ENCODE measurements around the gene ZAP70. TPM values are rescaled to one million over a fixed set of nuclear protein-coding genes. Genes with fewer than 3 reads are reported as not detected.

The ZAP70 gene
- total RNA-seq, 1 donor from 2014 or later = 3.1 TPM

DNA sequence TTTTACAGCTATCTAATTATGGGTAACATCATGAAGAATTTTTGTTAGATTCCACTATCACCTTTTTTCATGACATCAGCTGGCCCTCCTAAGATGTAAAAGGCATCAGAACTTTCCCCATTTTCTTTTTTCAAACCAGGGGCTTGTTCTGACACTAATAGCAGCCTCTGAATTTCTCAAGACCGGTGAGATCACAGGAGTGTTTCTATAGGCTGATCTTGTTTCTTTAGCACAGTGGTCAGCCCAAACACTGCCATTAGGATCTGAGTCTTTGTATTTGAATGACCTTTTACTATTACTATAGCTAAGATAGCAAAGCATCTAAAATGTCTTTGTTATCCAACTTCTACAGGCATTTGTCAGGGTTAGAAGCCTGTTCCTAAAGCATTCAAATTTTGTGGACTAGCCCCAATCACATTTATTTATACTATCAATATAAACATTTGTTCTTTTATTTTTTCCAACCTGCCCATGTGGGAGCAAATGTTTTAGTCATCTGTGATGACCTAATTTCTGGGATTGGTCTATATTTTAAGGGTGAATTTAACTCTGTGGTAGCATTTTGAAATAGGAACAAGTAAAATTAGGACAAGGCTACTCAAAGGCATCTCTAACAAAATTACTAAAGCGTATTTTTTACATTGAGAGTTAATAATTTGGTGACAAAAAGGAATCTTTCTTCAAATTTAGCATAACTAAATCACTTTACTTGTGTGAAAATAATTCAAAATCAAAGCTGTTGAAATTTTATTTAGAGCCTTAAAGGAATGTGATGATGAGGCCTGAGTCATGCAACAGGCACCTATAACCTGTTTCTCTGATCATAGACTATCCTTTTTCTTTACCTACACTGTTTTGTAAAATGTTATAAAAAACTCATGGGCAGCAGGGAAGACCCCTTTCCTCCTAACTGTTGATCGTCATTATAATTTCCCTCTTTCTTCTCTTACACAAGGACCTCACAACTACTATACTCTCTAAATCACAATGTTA lies 39.3 kb downstream of the ZAP70 start:
- H3K27me3 Mint-ChIP-seq (ENCODE audit: low read depth) = no peaks in the 10 kb centered on the region
- no peak for DNase-seq (ENCODE audit: low spot score in 2 of 2, unreplicated experiment in 2 of 2)
- TF ChIP-seq, protein P1, sequence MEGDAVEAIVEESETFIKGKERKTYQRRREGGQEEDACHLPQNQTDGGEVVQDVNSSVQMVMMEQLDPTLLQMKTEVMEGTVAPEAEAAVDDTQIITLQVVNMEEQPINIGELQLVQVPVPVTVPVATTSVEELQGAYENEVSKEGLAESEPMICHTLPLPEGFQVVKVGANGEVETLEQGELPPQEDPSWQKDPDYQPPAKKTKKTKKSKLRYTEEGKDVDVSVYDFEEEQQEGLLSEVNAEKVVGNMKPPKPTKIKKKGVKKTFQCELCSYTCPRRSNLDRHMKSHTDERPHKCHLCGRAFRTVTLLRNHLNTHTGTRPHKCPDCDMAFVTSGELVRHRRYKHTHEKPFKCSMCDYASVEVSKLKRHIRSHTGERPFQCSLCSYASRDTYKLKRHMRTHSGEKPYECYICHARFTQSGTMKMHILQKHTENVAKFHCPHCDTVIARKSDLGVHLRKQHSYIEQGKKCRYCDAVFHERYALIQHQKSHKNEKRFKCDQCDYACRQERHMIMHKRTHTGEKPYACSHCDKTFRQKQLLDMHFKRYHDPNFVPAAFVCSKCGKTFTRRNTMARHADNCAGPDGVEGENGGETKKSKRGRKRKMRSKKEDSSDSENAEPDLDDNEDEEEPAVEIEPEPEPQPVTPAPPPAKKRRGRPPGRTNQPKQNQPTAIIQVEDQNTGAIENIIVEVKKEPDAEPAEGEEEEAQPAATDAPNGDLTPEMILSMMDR (IDR thresholded peaks at IDR 0.05; ENCODE audit: unreplicated experiment) = no peak
- no peak overlapping the region for H3K4me3 Mint-ChIP-seq
- H3K36me3 Mint-ChIP-seq = peaks cover 18% of the 10 kb centered on the region
- H3K27ac Mint-ChIP-seq = no peak overlapping the region
- no peaks in the 10 kb centered on the region for H3K9me3 Mint-ChIP-seq
- peaks cover 6% of the 10 kb centered on the region for H3K4me1 Mint-ChIP-seq

DNA sequence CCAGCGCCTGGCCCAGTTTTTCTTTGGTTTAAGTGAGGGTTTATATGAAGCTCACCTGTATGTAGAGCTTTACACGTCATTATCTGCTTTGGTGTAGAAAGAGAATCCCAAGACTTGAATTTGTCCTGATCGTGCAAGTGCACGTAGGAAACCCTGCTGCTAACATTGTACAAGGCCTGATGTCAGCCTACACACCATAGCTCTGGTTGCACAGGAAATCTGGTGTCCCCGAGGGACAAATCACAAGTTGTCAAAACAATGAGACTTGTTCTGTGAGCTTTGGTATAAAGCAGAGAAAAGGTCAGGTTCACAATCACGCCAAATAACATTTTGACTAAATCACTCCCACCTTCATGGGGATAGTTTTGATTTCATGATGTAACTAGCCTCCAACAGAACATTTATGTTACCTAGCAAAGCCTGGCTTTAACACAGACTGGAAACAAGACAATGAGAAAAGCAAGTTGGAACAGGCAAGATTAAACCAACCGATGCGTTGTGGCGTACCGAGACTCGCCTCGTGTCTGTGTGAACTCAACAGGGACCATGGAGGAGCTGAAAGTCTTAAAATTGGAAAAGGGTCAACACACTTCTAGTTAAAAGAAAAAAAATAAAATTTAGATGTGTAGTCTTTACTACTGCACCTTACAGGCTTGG lies 41.4 kb downstream of the ZAP70 start:
- no peak for DNase-seq (ENCODE audit: low spot score in 2 of 2, unreplicated experiment in 2 of 2)
- Mint-ChIP-seq H3K27ac (no peak overlapping the region), H3K27me3 (ENCODE audit: low read depth) (no peaks in the 10 kb centered on the region), H3K9me3 (no peaks in the 10 kb centered on the region), H3K4me3 (no peak overlapping the region), H3K4me1 (peaks cover 5% of the 10 kb centered on the region), H3K36me3 (peaks cover 30% of the 10 kb centered on the region)
- TF ChIP-seq, protein P1 (IDR thresholded peaks at IDR 0.05; ENCODE audit: unreplicated experiment) = no peak

DNA sequence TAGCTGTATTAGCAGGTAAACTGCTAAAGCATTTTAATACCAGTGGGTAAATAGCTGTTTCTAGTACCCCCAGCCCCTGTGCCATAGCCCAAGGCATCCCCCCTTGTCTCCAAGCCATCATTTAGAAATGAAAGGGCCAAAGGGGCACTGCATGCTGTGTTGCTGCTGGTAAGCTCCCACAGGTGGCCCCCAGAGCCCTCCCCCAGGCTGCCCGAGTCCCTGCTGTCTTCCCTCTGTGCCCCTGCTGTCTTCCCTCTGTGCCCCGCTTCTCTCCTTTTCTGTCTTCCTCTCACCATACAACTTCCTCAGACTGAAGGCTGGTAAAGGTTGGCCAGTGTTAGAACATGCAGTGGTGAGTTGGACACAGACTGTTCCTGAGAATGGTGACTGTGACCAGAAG lies 42.1 kb downstream of the ZAP70 start:
- Mint-ChIP-seq H3K9me3 (no peaks in the 10 kb centered on the region), H3K4me1 (peaks cover 5% of the 10 kb centered on the region), H3K27me3 (ENCODE audit: low read depth) (no peaks in the 10 kb centered on the region), H3K4me3 (no peak overlapping the region), H3K36me3 (peaks cover 35% of the 10 kb centered on the region), H3K27ac (no peak overlapping the region)
- DNase-seq (ENCODE audit: low spot score in 2 of 2, unreplicated experiment in 2 of 2) = no peak
- TF ChIP-seq, protein P1 (IDR thresholded peaks at IDR 0.05; ENCODE audit: unreplicated experiment) = no peak

DNA sequence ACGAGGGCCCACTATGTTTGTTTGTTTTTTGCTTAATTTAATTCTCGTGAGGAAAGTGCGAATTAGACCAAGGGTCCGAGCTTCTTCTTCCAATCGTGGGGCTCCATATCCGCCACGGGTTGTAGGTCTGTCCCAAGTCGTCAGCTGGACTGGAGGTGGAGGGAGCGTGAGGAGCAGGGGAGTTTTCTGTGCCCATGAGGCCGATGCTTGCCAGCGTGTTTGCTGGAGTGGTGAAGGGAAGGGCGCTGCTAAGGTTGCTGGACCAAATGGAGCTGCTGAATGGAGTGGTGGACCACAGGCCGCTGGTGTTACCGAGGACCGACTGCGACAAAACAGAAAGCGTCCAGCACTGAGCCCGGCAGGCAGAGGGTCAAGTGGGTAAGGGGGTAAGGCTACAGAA lies 43.7 kb downstream of the ZAP70 start:
- no peak overlapping the region for H3K27ac Mint-ChIP-seq
- DNase-seq (ENCODE audit: low spot score in 2 of 2, unreplicated experiment in 2 of 2) = no peak
- TF ChIP-seq, protein P1 (IDR thresholded peaks at IDR 0.05; ENCODE audit: unreplicated experiment) = no peak
- peaks cover 38% of the 10 kb centered on the region for H3K36me3 Mint-ChIP-seq
- H3K4me1 Mint-ChIP-seq = peaks cover under 1% of the 10 kb centered on the region
- no peak overlapping the region for H3K4me3 Mint-ChIP-seq
- H3K9me3 Mint-ChIP-seq = no peaks in the 10 kb centered on the region
- no peaks in the 10 kb centered on the region for H3K27me3 Mint-ChIP-seq (ENCODE audit: low read depth)

DNA sequence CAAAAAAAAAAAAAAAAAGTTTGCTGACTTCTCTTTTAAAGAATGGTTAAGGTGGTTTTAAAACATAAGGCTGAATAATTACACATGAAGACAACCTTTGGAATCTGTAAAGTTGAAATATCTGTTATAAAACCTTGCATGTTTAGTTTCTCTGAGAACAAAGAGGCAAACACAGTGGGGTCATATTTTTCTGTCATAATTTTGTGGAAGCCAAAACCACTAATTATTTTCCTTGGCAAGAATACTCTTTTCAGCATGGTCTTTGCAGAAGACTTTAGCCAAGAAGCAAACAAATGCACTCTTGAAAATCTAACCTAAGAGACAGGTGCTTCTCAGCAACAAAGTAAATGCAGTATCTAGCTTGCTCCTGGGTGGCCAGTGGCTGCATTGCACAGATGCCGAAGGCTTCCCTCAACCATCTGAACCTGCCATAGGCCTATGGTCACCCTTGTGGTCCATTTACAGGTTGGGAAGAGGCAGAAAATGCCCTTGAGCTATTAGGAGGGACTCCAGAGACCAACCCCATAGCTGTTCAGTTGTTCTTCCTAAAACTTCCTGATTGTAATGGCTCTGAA lies 44.8 kb downstream of the ZAP70 start:
- Mint-ChIP-seq H3K4me1 (no peaks in the 10 kb centered on the region), H3K27me3 (ENCODE audit: low read depth) (no peaks in the 10 kb centered on the region), H3K9me3 (no peaks in the 10 kb centered on the region), H3K36me3 (peaks cover 39% of the 10 kb centered on the region), H3K27ac (no peak overlapping the region), H3K4me3 (no peak overlapping the region)
- DNase-seq (ENCODE audit: low spot score in 2 of 2, unreplicated experiment in 2 of 2) = no peak
- TF ChIP-seq, protein P1 (IDR thresholded peaks at IDR 0.05; ENCODE audit: unreplicated experiment) = no peak
